MCF 10A (cell line): ENCODE results near the gene ABCC8. TPM values are rescaled to one million over a fixed set of nuclear protein-coding genes. Genes with fewer than 3 reads are reported as not detected.

Source experiments
- BruUV-seq: library from RNA; stranded (reverse); fragments of 400-500 nt; replicated peaks from 2 replicates; lab custom pipeline; 2021; lab: Mats Ljungman, UMichigan
- CTCF ChIA-PET: fragments of 300-600 bp; sonication (Branson Sonifier 250); formaldehyde crosslinking; extraction: SDS; loops from one replicate; lab custom pipeline; 2021; ENCODE audit warnings: antibody characterized with exemption, inconsistent platforms; lab: Yijun Ruan, JAX
- POLR2A ChIA-PET: fragments of 300-600, 350-650 bp; sonication (Branson Sonifier 250); formaldehyde crosslinking; extraction: SDS; loops from one replicate; lab custom pipeline; 2020; ENCODE audit warnings: antibody characterized with exemption, inconsistent platforms; lab: Yijun Ruan, JAX
- DNase-seq: peaks from one replicate; pipeline ENCODE4 v3.0.0-alpha.2; 2018; ENCODE audit not compliant: unreplicated experiment
- H3K27ac Mint-ChIP-seq: one replicate; pipeline ENCODE4 v1.8.0; 2022; ENCODE audit warnings: mild to moderate bottlenecking, low read depth, mixed read lengths; ENCODE audit not compliant: unreplicated experiment
- H3K27me3 Mint-ChIP-seq: one replicate; pipeline ENCODE4 v1.8.0; 2022; ENCODE audit warnings: mixed read lengths; ENCODE audit not compliant: insufficient read depth, unreplicated experiment
- H3K36me3 Mint-ChIP-seq: one replicate; pipeline ENCODE4 v1.8.0; 2022; ENCODE audit warnings: mild to moderate bottlenecking, moderate library complexity, mixed read lengths; ENCODE audit not compliant: insufficient read depth, unreplicated experiment
- H3K4me1 Mint-ChIP-seq: one replicate; pipeline ENCODE4 v1.8.0; 2022; ENCODE audit warnings: mixed read lengths; ENCODE audit not compliant: insufficient read depth, unreplicated experiment
- H3K4me3 Mint-ChIP-seq: one replicate; pipeline ENCODE4 v1.8.0; 2022; ENCODE audit warnings: mild to moderate bottlenecking, moderate library complexity, mixed read lengths; ENCODE audit not compliant: unreplicated experiment
- H3K9me3 Mint-ChIP-seq: one replicate; pipeline ENCODE4 v1.8.0; 2022; ENCODE audit warnings: mixed read lengths; ENCODE audit not compliant: unreplicated experiment
- intact Hi-C: fragments of 100-400 bp; cut with micrococcal nuclease; formaldehyde crosslinking; loops from 2 replicates; pipeline ENCODE4 v1.14.1; 2022
- total RNA-seq: library from RNA; stranded (reverse); gene quantifications from 2 replicates; pipeline ENCODE4 v1.2.3, GENCODE V29; 2022
- TF ChIP-seq, protein P1 (sequence below): fragments of 200-600 bp; IDR thresholded peaks from one replicate; pipeline ENCODE4 v1.8.0; 2022; ENCODE audit warnings: antibody characterized with exemption, mild to moderate bottlenecking; ENCODE audit not compliant: unreplicated experiment

ABCC8 gene
- total RNA-seq, 1 experiment from 2014 or later = not detected

DNA sequence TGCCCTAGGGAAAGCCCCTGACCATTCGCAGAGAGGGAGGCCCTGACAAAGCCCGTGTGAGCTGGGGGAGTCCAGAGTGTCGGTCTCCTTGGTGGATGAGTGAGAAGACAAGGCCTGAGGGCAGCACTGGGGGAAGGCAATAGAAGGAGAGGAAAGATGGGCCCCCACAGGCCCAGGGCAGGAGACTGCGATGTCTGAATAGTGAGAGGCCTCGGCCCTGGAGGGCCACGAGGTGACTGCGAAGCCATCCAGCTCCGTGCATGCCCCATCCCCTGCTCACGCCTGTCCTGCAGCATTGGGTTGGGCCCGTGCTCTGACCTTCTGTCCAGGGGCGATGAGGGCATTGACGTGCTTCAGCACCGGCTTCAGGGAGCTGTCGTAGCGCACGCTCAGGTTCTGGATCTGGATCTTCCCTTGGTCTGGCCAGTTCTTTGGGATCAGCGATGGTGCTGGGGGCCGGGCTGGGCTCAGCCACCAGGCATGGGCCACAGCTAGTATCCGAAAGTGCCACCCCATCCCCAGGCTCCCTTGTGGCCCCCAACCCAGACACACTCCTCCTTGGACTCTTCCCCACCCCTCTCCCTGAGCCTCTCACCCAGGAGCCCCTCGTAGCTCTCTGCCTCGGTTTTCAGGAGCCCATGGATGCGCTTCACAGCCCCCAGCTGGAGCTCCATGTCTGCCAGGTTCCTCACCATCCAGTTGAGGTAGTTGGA lies 79.9 kb downstream of the ABCC8 start:
- CTCF ChIA-PET = interaction anchor here (0.6 to 2.1 kb wide), 4 partner anchors 8 to 66 kb away, joined by 3 to 7 read pairs (median 6); partner anchors contain the start of gene KCNJ11

DNA sequence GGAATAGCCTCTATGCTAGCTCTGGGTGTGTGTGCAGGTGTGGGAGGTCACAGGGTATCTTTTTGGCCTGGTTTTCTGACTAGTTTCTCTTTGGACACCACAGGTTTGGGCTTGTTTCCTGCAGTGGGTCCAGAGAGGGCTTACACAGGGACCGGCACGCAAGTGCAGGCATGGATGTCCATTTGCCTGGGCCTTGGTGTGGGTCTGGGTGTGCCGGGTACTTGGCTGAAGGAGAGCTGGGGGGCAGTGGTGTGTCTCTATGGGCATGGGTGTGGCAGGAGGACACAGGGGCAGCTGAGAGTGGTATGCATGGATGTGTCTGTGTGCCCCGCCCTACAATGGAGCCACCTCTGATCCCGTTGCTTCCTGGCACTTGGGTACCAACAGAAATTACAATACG lies 80.7 kb downstream of the ABCC8 start:
- intact Hi-C loops = no loop called here
- no peak overlapping the region for H3K27ac Mint-ChIP-seq
- no peaks in the 10 kb centered on the region for H3K4me1 Mint-ChIP-seq
- TF ChIP-seq, protein P1, sequence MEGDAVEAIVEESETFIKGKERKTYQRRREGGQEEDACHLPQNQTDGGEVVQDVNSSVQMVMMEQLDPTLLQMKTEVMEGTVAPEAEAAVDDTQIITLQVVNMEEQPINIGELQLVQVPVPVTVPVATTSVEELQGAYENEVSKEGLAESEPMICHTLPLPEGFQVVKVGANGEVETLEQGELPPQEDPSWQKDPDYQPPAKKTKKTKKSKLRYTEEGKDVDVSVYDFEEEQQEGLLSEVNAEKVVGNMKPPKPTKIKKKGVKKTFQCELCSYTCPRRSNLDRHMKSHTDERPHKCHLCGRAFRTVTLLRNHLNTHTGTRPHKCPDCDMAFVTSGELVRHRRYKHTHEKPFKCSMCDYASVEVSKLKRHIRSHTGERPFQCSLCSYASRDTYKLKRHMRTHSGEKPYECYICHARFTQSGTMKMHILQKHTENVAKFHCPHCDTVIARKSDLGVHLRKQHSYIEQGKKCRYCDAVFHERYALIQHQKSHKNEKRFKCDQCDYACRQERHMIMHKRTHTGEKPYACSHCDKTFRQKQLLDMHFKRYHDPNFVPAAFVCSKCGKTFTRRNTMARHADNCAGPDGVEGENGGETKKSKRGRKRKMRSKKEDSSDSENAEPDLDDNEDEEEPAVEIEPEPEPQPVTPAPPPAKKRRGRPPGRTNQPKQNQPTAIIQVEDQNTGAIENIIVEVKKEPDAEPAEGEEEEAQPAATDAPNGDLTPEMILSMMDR = no peak
- no peaks in the 10 kb centered on the region for H3K36me3 Mint-ChIP-seq
- ChIA-PET CTCF (interaction anchor here (2.1 kb wide), 1 partner anchor 12 kb away, joined by 7 read pairs; no protein-coding TSS in a partner anchor), POLR2A (no interaction called here)
- H3K4me3 Mint-ChIP-seq = no peak overlapping the region
- no peak for DNase-seq
- BruUV-seq = no TSS peak
- H3K27me3 Mint-ChIP-seq = peaks cover 18% of the 10 kb centered on the region
- H3K9me3 Mint-ChIP-seq = no peaks in the 10 kb centered on the region

More for the DNA sequence above, 79.9 kb downstream of the ABCC8 start:
- no peaks in the 10 kb centered on the region for H3K9me3 Mint-ChIP-seq
- no TSS peak for BruUV-seq
- intact Hi-C loops = no loop called here
- TF ChIP-seq, protein P1 = no peak
- H3K27ac Mint-ChIP-seq = no peak overlapping the region
- peaks cover 18% of the 10 kb centered on the region for H3K27me3 Mint-ChIP-seq
- no peak for DNase-seq
- H3K4me1 Mint-ChIP-seq = no peaks in the 10 kb centered on the region
- POLR2A ChIA-PET = interaction anchor here (0.9 kb wide), 1 partner anchor 13 kb away, joined by 4 read pairs; no protein-coding TSS in a partner anchor
- no peaks in the 10 kb centered on the region for H3K36me3 Mint-ChIP-seq
- no peak overlapping the region for H3K4me3 Mint-ChIP-seq

DNA sequence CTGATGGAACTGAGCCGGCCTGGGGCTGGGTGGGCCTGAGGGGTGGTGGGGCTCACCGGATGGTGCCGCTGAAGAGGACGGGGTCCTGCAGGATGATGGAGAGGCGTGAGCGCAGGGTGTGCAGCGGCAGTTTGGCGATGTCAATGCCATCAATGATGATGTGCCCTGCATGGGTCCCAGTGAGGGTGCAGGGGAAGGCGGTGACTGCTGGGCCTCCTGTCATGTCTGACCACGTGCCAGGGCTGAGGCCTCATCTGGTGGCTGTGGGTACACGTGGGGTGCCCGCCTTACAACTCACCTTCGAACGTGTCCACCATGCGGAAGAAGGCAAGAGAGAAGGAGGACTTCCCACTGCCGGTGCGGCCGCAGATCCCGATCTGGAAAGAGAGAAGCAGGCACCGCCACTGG lies 81.1 kb downstream of the ABCC8 start:
- ChIA-PET POLR2A (no interaction called here), CTCF (no interaction called here)
- no TSS peak for BruUV-seq
- intact Hi-C loops = no loop called here
- H3K27me3 Mint-ChIP-seq = peaks cover 18% of the 10 kb centered on the region
- H3K27ac Mint-ChIP-seq = no peak overlapping the region
- no peaks in the 10 kb centered on the region for H3K36me3 Mint-ChIP-seq
- no peak for DNase-seq
- no peaks in the 10 kb centered on the region for H3K4me1 Mint-ChIP-seq
- no peak overlapping the region for H3K4me3 Mint-ChIP-seq
- TF ChIP-seq, protein P1 = no peak
- no peaks in the 10 kb centered on the region for H3K9me3 Mint-ChIP-seq

DNA sequence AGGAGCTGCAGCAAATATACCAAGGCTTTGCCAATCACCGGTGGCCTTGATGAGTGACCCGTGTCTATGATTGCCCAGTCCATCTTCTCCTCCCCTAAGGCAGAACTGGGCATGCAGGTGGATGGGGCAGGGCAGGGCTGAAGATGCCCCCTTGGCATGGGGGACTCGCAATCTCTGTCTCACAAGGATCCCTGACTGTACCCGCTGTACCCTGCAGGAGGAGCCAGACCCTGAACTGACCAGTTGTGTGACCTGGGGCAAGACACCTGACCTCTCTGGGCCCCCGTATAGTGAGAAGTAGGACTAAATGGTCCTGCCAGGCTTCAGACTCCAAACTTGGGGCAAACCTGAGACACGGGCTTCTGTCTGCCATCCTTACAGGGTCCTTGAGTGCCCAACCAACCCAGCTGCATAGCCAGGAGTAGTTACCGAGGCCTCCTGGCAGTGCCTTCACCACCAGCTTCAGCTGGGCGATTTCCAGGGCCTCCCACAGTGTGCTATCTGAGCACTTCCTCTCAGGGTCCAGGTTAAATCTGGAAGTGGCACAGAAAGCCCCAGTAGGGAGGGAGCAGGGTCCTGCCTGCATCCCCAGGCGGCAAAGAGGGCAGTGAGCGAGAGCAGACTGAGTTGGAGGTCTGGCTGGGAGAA lies 81.8 kb downstream of the ABCC8 start:
- no peak overlapping the region for H3K27ac Mint-ChIP-seq
- H3K36me3 Mint-ChIP-seq = no peaks in the 10 kb centered on the region
- H3K4me1 Mint-ChIP-seq = no peaks in the 10 kb centered on the region
- intact Hi-C loops = no loop called here
- H3K9me3 Mint-ChIP-seq = no peaks in the 10 kb centered on the region
- BruUV-seq = no TSS peak
- no peak for DNase-seq
- TF ChIP-seq, protein P1 = no peak
- ChIA-PET CTCF (no interaction called here), POLR2A (no interaction called here)
- H3K27me3 Mint-ChIP-seq = peaks cover 12% of the 10 kb centered on the region
- H3K4me3 Mint-ChIP-seq = no peak overlapping the region
